GM18519 (cell line): ENCODE measurements around the gene PRDX4.
A peak's percentile ranks its signal among the peaks of the same experiment; 100 is the strongest.
"Not testable (repeated sequence)": the region's sequence is repeated elsewhere in the genome, so short reads cannot be mapped to it uniquely, and the experiment has no call there.

ENCODE experiments used
- ATAC-seq: cut with Tn5 transposase; IDR thresholded peaks from one replicate; pipeline ENCODE4 v1.9.1; 2021; ENCODE audit warnings: mild to moderate bottlenecking, moderate library complexity; ENCODE audit not compliant: unreplicated experiment, low FRiP score

Gene PRDX4

GRCh38 chrX:23667239-23668177 is at the start of gene PRDX4:
Gene PRDX4 (plus strand): TSS chrX:23667493. CDS start chrX:23667571, 78 bp downstream.
- peak; percentile 43 for ATAC-seq

GRCh38 chrX:23621621-23622265 is 45.5 kb upstream of the PRDX4 start:
- no peak for ATAC-seq

- ATAC-seq, result no peak
These were observed 43.5 kb upstream of the PRDX4 start for GRCh38 chrX:23623797-23624196.

- ATAC-seq, result no peak
These were observed 40.6 kb upstream of the PRDX4 start for GRCh38 chrX:23626651-23627050.

- no peak for ATAC-seq
These were observed 39.2 kb upstream of the PRDX4 start for GRCh38 chrX:23628131-23628530.

GRCh38 chrX:23631136-23631535 is 36.2 kb upstream of the PRDX4 start:
- no peak for ATAC-seq

- no peak for ATAC-seq
These were observed 33.3 kb upstream of the PRDX4 start for GRCh38 chrX:23633834-23634580.

- no peak for ATAC-seq
These were observed 30.1 kb upstream of the PRDX4 start for GRCh38 chrX:23637187-23637586.

GRCh38 chrX:23643020-23643419 is 24.3 kb upstream of the PRDX4 start:
- no peak for ATAC-seq

GRCh38 chrX:23644744-23645143 is 22.5 kb upstream of the PRDX4 start:
- ATAC-seq, result no peak

- no peak for ATAC-seq
These were observed 11.2 kb upstream of the PRDX4 start for GRCh38 chrX:23656091-23656490.

GRCh38 chrX:23656684-23657083 is 10.6 kb upstream of the PRDX4 start:
- ATAC-seq, result no peak

- ATAC-seq, result no peak
These were observed 8.0 kb upstream of the PRDX4 start for GRCh38 chrX:23659339-23659738.

- not testable (repeated sequence) for ATAC-seq
These were observed 7.1 kb upstream of the PRDX4 start for GRCh38 chrX:23660083-23660765.

- no peak for ATAC-seq
These were observed 6.5 kb upstream of the PRDX4 start for GRCh38 chrX:23660766-23661132.

- no peak for ATAC-seq
These were observed 5.6 kb upstream of the PRDX4 start for GRCh38 chrX:23661671-23662070.

- peak; percentile 40 for ATAC-seq
These were observed 5.1 kb upstream of the PRDX4 start for GRCh38 chrX:23662187-23662586.

- peak; percentile 60 for ATAC-seq
These were observed 4.4 kb upstream of the PRDX4 start for GRCh38 chrX:23662853-23663252.

- no peak for ATAC-seq
These were observed 2.8 kb upstream of the PRDX4 start for GRCh38 chrX:23664496-23664895.

GRCh38 chrX:23666282-23666681 is 1.0 kb upstream of the PRDX4 start:
- no peak for ATAC-seq

- no peak for ATAC-seq
These were observed 1.0 kb downstream of the PRDX4 start for GRCh38 chrX:23668335-23668734.
